NCI-H187 (cell line): ENCODE data around the gene MTM1.
A peak's percentile ranks its signal among the peaks of the same experiment; 100 is the strongest.

Experiments used
- DNase-seq, 2 experiments: peaks; one replicate each; lab custom pipeline; 2025; lab: John Stamatoyannopoulos, UW

Gene MTM1

GRCh38 chrX:150568320-150569154, at the start of gene MTM1:
Gene MTM1, plus strand, starts transcription at chrX:150568621. Its CDS starts 23,994 bp downstream, at chrX:150592615.
- peak; percentile 83 to 97 for DNase-seq

- no peak for DNase-seq
These were observed 45.9 kb upstream of the MTM1 start for GRCh38 chrX:150522494-150522893.

GRCh38 chrX:150525061-150525919, 43.1 kb upstream of the MTM1 start:
- no peak for DNase-seq

GRCh38 chrX:150526692-150527091, 41.7 kb upstream of the MTM1 start:
- DNase-seq, result no peak

- no peak for DNase-seq
These were observed 41.3 kb upstream of the MTM1 start for GRCh38 chrX:150527108-150527507.

DNA sequence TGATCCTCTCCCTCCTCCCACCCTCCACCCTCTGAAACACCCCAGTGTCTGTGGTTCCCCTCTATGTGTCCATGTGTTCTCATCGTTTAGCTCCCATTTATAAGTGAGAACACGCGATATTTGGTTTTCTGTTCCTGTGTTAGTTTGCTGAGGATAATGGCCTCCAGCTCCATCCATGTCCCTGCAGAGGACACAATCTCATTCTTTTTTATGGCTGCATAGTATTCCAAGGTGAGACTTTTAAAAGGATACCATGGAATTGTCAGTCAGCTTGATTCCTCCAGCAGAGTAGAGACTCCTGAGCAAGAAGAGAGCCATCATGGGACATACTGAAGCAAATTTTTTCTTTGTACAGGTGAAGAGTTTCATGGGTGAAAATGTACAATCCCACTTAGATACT, 38.8 kb upstream of the MTM1 start:
- DNase-seq, result no peak

GRCh38 chrX:150530821-150531220, 37.6 kb upstream of the MTM1 start:
- DNase-seq, result no peak

DNA sequence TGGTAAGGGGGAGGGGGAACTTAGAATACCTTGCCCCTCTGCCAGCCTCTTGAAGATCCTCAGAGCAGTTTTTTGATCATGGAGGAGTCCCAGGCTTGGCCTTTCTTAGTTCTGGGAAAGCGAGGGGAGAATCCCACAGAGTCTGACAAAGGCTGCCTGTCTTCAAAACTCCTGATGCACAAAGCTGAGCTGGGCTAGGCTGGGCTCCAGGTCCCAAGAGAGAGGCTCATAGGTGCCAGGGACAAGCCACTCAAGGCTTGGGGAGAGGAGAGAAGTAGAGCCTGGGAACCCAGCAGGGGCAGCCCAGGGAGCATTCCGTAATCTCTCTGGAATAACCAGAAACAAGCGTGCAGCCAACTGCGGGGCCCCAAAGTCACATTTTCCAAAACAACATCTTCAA, 37.0 kb upstream of the MTM1 start:
- DNase-seq, result no peak

DNA sequence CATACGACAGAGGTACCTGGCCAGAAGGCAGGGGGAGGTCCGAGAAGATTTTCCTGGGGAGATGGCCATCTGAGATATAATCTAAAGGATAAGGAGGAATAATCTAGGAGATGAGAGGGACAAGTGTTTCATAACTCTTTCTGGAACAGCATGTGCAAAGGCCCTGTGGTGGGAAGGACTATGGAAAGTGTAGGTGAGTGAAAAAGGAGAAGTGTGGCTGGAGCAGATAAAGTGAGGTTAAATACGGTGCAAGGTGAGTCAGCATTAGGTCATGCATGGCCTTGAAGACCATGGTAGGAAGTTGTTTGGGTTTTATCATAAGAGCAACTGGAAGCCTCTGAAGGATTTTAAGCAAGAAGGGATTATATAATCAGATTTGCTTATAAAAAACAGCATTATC, 34.6 kb upstream of the MTM1 start:
- DNase-seq, result no peak

DNA sequence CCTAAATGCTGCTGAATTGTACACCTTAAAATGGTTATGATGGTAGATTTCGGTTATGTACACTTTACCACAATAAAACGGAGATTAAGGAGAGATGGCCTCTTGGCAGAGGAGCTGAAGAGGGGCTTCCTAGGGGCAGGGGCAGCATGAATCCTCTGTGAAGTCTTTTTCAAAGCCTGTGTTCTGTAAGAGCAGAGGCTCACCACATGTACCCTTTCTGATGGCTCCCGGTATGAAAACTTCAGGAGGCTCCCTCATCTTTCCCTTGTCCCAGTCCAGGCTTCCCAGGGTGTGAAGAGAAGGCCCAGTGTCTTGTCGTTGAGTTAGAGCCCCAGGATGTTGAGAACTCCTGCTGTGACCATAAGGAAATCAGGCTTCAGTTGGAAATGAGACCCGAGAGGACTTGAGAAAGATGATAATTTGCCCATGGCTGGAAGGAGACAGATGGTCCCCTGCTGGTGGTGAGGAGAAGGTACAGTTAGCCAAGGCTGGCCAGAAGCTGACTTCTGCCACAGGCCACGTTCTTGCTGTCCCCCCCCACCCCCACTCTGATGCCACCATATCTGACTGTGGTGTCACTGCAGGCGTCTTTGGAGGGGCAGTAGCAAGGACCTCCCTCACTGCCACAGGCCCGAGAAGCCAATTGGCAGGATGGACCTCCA, 31.8 kb upstream of the MTM1 start:
- no peak for DNase-seq

DNA sequence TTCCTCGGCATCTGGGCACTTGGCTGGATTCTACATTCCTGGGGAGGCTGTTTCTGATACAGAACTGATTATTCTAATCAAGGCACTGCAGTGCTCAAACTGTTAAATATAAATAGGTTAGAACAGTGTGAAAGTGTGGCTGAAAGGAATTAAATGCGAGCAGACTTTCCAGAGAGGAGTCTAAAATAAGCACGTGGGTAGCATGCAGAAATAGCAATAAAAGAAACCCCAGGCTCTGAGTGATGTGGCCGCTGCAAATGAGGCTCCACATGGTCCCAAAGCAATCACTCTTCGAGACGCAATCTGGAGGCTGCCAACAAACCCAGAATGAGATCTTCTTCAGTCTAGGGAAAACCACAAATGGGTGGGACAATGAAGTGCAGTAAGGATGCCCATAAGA, 30.6 kb upstream of the MTM1 start:
- DNase-seq, result no peak

- DNase-seq, result no peak
These were observed 27.5 kb upstream of the MTM1 start for GRCh38 chrX:150540965-150541364.

DNA sequence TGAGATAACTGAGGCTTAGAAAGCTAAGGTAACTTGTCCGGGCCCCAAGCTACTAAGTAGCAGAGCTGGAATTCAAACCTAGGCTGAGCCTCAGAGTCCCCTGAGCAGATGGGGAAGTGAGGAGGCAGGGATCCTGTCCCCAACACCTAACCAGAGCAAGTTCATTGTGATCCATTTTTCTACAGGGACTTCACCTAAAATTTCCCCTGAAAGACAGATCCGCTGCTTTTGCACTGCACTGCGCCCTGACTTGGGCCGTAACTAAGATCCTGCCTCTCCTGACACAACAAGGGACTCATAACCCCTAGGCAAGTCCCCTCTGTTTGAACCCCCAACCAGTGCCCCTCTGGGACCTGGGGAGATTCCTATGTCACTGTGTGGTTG, 25.6 kb upstream of the MTM1 start:
- no peak for DNase-seq

DNA sequence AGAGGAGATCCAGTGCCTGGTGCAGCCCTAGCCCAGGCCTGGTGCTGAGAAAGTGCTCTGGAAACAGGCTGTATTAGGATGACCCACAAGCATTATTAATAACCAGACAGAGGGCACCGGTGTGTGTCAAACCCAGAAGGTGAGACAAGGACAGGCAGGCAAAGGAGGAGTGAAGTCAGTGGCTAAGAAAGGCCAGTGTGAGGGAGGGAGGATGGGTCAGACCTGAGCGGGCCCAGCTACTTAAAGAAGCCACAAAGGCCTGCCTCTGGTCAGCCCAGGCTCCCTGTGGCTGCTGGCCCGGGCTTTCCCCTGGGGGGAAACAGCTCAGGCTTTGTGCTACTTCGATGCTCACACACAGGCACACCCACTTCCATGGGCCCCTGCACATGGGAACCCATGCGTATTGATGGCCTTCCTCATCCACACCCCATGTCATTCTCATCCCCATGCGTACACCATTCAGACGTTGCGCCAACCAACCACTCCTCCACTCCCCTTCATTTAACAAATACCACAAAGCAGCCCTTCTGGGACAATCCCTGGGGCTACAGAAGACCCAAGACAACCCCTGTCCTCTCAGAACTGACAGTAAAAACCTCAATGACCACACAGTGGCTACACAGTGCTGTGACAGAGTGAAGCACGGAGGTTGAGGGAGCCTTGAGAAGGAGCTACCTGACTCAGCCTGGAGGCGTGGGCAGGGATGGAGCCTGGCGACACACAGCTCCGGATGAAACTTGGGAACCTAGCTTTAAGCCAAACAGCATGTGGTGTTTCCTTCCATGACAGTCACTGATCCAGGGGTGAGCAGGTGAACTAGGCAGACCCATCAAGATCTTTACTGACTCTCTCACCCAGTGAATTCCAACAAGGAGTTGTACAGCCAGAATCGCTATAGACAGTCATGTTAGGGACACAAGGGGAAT, 24.9 kb upstream of the MTM1 start:
- no peak for DNase-seq

DNA sequence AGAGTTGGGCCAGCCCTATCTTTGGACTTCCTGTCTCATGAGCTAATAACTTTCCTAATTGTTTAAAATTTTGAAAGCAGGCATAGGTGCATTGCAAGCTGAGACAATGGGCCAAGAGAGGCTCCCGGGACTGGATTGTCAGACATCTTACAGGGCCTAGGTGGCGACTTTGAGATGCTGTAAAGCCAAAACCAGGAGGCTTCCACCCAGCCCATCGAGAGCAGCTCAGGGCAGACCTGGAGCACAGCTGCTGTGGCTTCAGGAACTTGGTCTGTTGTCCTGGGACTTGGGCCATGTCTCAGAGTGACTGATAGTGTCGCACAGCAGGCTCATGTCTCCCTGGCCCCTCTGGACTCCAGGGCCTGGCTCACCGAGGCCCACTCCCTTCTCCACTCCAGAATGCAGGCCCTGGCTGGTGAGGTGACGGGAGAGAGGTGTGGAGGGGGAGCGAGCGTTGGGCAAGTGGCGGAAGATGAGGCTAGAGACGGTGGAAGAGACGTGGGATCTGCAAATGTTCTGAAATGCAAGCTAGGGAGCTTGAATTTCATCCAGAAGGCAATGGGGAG, 24.1 kb upstream of the MTM1 start:
- DNase-seq, result no peak

- DNase-seq, result no peak
These were observed 23.3 kb upstream of the MTM1 start for GRCh38 chrX:150544835-150545770.

DNA sequence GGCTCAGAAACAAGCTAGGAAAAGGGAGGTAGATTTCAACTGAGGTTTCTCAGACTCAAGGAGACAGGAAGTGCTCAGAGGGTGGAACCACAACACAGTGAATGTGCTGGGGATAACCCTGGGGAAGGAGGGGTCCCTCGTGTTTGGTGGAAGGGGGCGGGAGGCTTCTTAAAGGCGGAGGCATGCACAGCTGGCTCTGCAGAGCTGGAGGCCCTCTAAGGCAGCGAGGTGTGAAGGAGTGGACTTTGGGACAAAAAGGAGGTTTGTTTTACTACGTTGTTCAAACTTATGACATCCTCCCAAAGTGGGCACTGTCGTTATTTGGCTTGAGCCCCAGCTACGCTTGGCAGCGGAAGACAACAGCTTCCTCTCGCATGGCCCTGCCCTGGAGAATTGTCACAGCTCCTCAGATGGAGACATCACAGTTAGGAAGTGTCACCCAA, 21.7 kb upstream of the MTM1 start:
- DNase-seq, result no peak

- DNase-seq, result no peak
These were observed 20.9 kb upstream of the MTM1 start for GRCh38 chrX:150547375-150548115.

DNA sequence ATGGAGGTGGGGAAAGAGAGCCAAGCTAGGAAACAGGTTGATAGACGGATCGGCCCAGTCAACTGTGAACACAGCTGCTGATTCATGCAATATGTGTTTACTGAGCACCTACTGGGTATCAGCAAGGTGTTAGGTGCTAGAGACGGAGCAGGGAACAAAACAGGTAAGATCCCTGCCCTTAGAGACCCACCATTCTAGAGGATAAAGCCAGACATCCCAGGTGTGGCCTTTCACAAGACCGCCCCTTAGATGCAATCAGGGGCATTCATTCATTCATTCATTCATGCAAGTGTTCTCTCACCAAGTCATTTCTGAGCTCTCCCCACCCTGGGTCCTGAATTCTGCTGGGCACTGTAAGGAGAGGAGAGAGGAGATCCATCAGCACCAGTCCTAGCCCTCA, 20.2 kb upstream of the MTM1 start:
- no peak for DNase-seq
